SU-DHL-6 (cell line): ENCODE results near the gene RABEP1.

Experiments
- H2AFZ ChIP-seq: fragments of 200-600 bp; sonication (generic); 2 replicates; pipeline ENCODE4 v1.6.1; 2014; ENCODE audit warnings: low read depth, mild to moderate bottlenecking, moderate library complexity, mixed read lengths, antibody characterized with exemption, low read length; ENCODE audit not compliant: severe bottlenecking
- H3F3A ChIP-seq: fragments of 200-600 bp; shearing (Covaris generic); 2 replicates; pipeline ENCODE4 v1.6.0; 2016; ENCODE audit warnings: antibody characterized with exemption, mild to moderate bottlenecking; ENCODE audit not compliant: insufficient read depth
- H3K27ac ChIP-seq: fragments of 200-600 bp; sonication (generic); 2 replicates; pipeline ENCODE4 v1.5.1; 2016; ENCODE audit warnings: low read depth, mild to moderate bottlenecking, low read length, moderate library complexity, mixed read lengths
- H3K27me3 ChIP-seq: fragments of 200-600 bp; sonication (generic), shearing (Covaris generic); 2 replicates; pipeline ENCODE4 v1.6.0; 2014; ENCODE audit warnings: mild to moderate bottlenecking, low read length
- H3K36me3 ChIP-seq: fragments of 200-600 bp; sonication (generic); 2 replicates; pipeline ENCODE4 v1.6.1; 2014; ENCODE audit warnings: mild to moderate bottlenecking, low read length, mixed read lengths
- H3K4me2 ChIP-seq: fragments of 300-600, 200-600 bp; shearing (Covaris generic), sonication (generic); 2 replicates; pipeline ENCODE4 v1.6.0; 2014; ENCODE audit warnings: low read length, low read depth, mild to moderate bottlenecking; ENCODE audit not compliant: poor library complexity, severe bottlenecking
- H3K4me3 ChIP-seq: fragments of 200-600 bp; sonication (generic); 2 replicates; pipeline ENCODE4 v1.5.1; 2014; ENCODE audit warnings: antibody characterized with exemption, low read length, mild to moderate bottlenecking, mixed read lengths; ENCODE audit not compliant: insufficient read depth, poor library complexity, severe bottlenecking
- H3K79me2 ChIP-seq: fragments of 200-600 bp; sonication (generic); 2 replicates; pipeline ENCODE4 v1.6.1; 2014; ENCODE audit warnings: mild to moderate bottlenecking, low read length, moderate library complexity; ENCODE audit not compliant: insufficient read depth
- H3K9ac ChIP-seq: fragments of 200-600 bp; sonication (generic); 2 replicates; pipeline ENCODE4 v1.7.0; 2014; ENCODE audit warnings: mild to moderate bottlenecking, low read length
- H3K9me2 ChIP-seq: fragments of 200-600 bp; sonication (generic); replicated peaks from 2 replicates; pipeline ENCODE4 v1.6.1; 2014; ENCODE audit warnings: low read length; ENCODE audit not compliant: insufficient read depth
- H3K9me3 ChIP-seq: fragments of 200-600 bp; sonication (generic); 2 replicates; pipeline ENCODE4 v1.6.1; 2014; ENCODE audit warnings: low read length, mixed read lengths; ENCODE audit not compliant: insufficient read depth
- H4K20me1 ChIP-seq: fragments of 200-600 bp; sonication (generic); 2 replicates; pipeline ENCODE4 v1.6.1; 2014; ENCODE audit warnings: low read depth, mild to moderate bottlenecking, antibody characterized with exemption, low read length, moderate library complexity, mixed read lengths
- EZH2phosphoT487 ChIP-seq: fragments of 200-600 bp; sonication (generic), shearing (Covaris generic); conservative IDR thresholded peaks from 2 replicates; pipeline ENCODE4 v1.6.1; 2018; ENCODE audit warnings: mild to moderate bottlenecking, antibody characterized with exemption, low read length, moderate library complexity, mixed read lengths
- TF ChIP-seq, protein P1 (sequence below): fragments of 200-600 bp; sonication (generic); IDR thresholded peaks from one replicate; pipeline ENCODE4 v1.5.1; 2017; ENCODE audit warnings: antibody characterized with exemption, mild to moderate bottlenecking, low read length, moderate library complexity; ENCODE audit not compliant: insufficient read depth, poor library complexity, severe bottlenecking

Gene RABEP1

DNA sequence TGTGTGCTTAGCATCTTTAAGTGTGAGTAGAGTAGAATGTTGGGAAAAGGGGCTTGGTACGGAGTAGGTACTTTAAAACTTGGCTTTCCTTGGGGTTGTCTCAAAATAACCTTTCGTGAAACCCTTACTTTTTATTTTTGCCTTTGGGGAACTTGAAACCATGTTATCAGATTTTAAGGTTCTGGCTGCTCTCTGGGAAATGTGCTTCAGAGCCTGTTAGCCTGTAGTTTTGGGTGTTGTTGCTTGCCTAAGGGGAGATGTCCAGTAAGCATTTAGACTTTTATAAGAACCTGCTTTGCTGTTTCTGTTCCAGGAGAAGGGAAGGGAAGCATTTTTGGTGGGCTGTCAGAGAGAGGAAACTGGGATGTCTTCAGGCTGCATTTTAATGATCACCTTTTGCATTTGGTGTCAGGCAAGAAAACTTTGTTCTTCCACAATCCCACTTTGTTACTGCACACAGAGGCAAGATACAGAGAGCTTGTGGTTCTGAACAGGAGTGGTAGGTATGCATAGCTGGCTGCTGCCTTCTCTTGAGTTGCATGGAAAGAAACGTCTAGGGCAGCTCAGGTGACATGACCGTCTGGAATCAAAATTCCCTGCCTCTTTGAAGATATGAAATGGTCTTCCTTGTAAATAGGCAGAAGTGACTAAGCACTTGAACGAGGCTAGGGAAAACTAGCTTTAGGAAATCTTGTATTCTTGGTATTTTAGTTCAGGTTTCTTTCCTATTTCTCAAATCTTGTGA is 1.7 kb downstream of the RABEP1 start:
- Histone ChIP-seq H3K27ac (peak overlapping the region; percentile 20; the same call in 1 of the 2 replicates), H3K9ac (peak overlapping the region; percentile 66), H3K79me2 (peaks cover 62% of the 10 kb centered on the region), H3K4me2 (peak overlapping the region; percentile 87), H2AFZ (no peak overlapping the region), H4K20me1 (peaks cover 4% of the 10 kb centered on the region; the same call in 1 of the 2 replicates), H3K4me3 (peak overlapping the region; percentile 65), H3K9me2 (no peaks in the 10 kb centered on the region), H3F3A (peaks cover 6% of the 10 kb centered on the region; the same call in 1 of the 2 replicates), H3K27me3 (no peaks in the 10 kb centered on the region), H3K9me3 (no peaks in the 10 kb centered on the region), H3K36me3 (no peaks in the 10 kb centered on the region)
- no peak for TF ChIP-seq EZH2phosphoT487
- TF ChIP-seq, protein P1, sequence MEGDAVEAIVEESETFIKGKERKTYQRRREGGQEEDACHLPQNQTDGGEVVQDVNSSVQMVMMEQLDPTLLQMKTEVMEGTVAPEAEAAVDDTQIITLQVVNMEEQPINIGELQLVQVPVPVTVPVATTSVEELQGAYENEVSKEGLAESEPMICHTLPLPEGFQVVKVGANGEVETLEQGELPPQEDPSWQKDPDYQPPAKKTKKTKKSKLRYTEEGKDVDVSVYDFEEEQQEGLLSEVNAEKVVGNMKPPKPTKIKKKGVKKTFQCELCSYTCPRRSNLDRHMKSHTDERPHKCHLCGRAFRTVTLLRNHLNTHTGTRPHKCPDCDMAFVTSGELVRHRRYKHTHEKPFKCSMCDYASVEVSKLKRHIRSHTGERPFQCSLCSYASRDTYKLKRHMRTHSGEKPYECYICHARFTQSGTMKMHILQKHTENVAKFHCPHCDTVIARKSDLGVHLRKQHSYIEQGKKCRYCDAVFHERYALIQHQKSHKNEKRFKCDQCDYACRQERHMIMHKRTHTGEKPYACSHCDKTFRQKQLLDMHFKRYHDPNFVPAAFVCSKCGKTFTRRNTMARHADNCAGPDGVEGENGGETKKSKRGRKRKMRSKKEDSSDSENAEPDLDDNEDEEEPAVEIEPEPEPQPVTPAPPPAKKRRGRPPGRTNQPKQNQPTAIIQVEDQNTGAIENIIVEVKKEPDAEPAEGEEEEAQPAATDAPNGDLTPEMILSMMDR: no peak

DNA sequence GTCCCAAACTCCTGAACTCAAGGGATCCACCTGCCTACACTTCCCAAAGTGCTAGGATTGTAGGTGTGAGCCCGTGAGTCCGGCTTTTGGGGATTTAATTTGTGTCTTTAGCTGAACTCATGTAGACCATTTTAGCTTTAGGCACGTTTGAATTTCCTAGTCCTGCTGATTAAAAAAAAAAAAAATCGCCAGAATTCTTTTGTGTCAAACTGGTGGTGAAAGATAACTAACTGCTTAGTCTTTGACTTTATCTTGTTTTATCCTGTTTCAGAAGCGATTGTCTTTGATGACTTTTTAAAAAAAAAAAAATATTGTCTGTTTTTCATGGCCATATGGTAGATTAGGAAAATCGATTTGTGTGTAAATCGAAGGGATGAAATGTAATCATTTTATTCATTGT is 2.6 kb downstream of the RABEP1 start:
- TF ChIP-seq EZH2phosphoT487: no peak
- TF ChIP-seq, protein P1: no peak
- no peaks in the 10 kb centered on the region for H3K9me3 ChIP-seq
- peak overlapping the region; percentile 35; the same call in 1 of the 2 replicates for H3K27ac ChIP-seq
- peak overlapping the region; percentile 87 for H3K4me2 ChIP-seq
- H3K9ac ChIP-seq: peak overlapping the region; percentile 66
- peak overlapping the region; percentile 65 for H3K4me3 ChIP-seq
- no peaks in the 10 kb centered on the region for H3K27me3 ChIP-seq
- H3K79me2 ChIP-seq: peaks cover 71% of the 10 kb centered on the region
- H3K9me2 ChIP-seq: no peaks in the 10 kb centered on the region
- peaks cover 4% of the 10 kb centered on the region; the same call in 1 of the 2 replicates for H4K20me1 ChIP-seq
- H3F3A ChIP-seq: peaks cover 6% of the 10 kb centered on the region; the same call in 1 of the 2 replicates
- H3K36me3 ChIP-seq: no peaks in the 10 kb centered on the region
- no peak overlapping the region for H2AFZ ChIP-seq

DNA sequence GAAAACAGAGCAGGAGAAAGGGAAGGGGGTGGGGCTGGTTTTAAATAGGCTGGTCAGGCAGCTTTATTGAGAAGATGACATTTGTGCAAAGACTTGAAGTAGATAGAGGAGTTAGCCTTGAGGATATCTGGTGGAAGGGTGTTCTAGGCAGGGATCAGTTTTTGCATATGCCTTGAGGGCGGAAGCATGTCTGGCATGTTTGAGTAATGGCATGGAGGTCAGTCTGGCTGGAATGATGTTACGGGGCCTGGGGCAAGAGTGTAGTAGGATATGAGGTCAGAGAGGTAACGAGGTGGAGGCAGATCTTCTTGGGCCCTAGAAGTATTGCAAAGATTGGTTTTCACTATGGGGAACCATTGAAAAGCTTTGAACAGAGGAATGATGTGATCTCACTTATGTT is 4.8 kb downstream of the RABEP1 start:
- Histone ChIP-seq H3K9ac (no peak overlapping the region), H3F3A (peaks cover 6% of the 10 kb centered on the region; the same call in 1 of the 2 replicates), H3K4me3 (no peak overlapping the region), H3K27ac (no peak overlapping the region), H3K4me2 (no peak overlapping the region), H3K9me2 (no peaks in the 10 kb centered on the region), H3K9me3 (no peaks in the 10 kb centered on the region), H3K79me2 (peaks cover 93% of the 10 kb centered on the region), H4K20me1 (peaks cover 4% of the 10 kb centered on the region), H3K36me3 (no peaks in the 10 kb centered on the region), H2AFZ (no peak overlapping the region), H3K27me3 (no peaks in the 10 kb centered on the region)
- TF ChIP-seq, protein P1: no peak
- no peak for TF ChIP-seq EZH2phosphoT487
